NCI-H1694 treated with DMSO at 0.1 percent for 48 hours (cell line): Measurements from ENCODE around the gene GPM6B.

Source experiments
- DNase-seq: peaks from one replicate; lab custom pipeline; 2025; lab: John Stamatoyannopoulos, UW

GPM6B gene

GRCh38 chrX:13816643-13817627, at the start of gene GPM6B:
GPM6B (minus strand) TSS chrX:13817093; CDS start chrX:13816904, 189 bp downstream.
- no peak for DNase-seq

DNA sequence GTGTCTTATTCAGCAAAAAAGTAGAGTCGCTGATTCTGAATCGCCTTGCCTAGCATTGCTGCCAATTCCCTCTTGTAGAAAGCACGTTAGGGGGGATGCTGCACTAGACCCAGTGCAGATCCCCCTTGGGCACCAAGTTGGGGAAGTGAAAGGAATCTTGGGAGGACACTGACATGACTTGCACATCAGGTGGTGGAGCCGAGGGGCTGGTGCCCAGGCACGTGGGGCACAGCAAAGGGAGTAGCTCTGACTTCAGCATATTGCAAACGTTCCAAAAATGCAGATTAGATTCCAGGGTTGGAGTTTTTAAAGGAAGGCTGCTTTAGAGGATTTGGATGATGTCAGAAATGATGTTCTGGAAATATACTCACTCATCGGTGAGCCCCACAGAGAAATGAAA, 47.4 kb upstream of the GPM6B start:
- DNase-seq = no peak

DNA sequence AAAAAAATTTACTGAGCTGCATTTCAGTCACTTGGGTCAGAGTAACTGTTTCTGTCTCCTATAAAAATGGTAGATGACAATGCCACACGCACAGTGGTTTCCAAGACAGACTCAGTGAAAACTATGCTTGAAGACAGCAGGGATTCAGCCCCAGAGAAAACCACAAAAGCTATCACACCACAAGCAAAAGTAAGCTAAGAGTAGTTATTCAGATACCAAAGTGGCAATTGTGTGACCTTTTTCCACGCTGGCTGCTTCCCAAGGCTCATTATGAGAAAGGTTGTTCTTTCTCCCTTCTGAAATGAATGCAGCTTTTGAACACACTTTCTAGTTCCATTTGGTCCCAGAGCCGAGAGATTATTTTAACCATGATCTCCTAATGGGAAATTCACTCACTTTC, 46.4 kb upstream of the GPM6B start:
- DNase-seq = no peak

DNA sequence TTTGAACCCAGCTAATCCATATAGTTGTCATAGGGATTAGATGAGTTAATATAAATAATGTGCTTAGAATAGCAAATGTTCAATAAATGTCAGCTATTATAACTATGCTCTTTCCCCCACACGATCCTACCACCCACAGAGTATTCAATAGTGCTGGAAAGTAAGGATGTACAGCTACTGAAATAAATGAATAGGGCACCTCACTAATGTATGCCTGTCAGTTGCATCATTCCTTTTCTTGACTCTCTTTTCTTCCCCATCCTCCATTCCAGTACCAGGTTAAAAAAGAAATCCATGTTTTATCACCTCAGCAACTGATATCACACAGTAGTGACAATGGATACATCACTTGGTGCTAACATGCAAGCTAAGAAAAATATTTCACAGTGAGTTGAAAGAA, 42.8 kb upstream of the GPM6B start:
- DNase-seq = no peak

- no peak for DNase-seq
Measured at GRCh38 chrX:13857804-13858203, 40.9 kb upstream of the GPM6B start.

- DNase-seq = no peak
Measured at GRCh38 chrX:13855689-13856450, 39.0 kb upstream of the GPM6B start.

- no peak for DNase-seq
Measured at GRCh38 chrX:13854003-13854402, 37.1 kb upstream of the GPM6B start.

GRCh38 chrX:13852001-13852695, 35.3 kb upstream of the GPM6B start:
- no peak for DNase-seq

GRCh38 chrX:13845721-13846378, 29.0 kb upstream of the GPM6B start:
- DNase-seq = no peak

GRCh38 chrX:13843150-13843721, 26.3 kb upstream of the GPM6B start:
- no peak for DNase-seq

- no peak for DNase-seq
Measured at GRCh38 chrX:13840121-13840520, 23.2 kb upstream of the GPM6B start.

- DNase-seq = no peak
Measured at GRCh38 chrX:13837290-13837745, 20.4 kb upstream of the GPM6B start.

GRCh38 chrX:13836575-13836974, 19.7 kb upstream of the GPM6B start:
- no peak for DNase-seq

DNA sequence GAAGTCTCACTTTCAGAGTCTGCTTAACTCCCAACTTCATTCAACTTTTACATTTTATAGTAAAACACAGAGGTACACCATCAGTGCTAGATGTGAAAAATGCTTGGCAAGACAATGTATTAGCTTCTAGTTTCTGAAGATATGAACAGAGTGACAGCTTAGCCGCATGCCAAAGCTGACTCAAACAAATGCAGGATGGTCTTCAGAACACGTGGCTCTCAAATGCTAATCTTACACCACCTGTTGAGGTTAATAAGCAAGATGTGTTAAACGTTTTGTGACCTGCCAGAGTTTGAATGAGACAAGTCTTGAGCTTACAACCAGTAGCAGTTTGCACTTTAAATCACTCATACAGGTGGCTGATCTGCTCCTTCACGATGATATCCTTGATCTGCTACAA, 18.9 kb upstream of the GPM6B start:
- no peak for DNase-seq

DNA sequence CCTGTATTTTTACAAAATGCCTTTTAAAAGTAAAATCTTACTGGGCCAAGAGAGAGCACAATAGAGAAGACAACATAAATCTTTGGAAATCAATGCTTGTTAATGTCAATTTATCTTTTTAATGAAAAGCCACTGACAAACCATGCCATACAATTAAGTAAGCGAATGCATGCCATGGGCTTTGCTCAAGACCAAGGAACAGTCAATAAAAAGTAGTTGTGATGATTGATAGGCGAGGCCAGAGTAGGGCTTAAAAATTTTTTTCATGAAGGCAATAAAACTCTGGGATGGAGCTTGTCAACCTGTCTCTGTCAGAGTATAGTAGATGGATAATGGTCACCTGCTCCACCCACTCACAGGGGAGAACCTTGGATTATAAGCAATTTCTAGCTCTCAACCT, 17.5 kb upstream of the GPM6B start:
- no peak for DNase-seq

- no peak for DNase-seq
Measured at GRCh38 chrX:13829983-13830382, 13.1 kb upstream of the GPM6B start.

DNA sequence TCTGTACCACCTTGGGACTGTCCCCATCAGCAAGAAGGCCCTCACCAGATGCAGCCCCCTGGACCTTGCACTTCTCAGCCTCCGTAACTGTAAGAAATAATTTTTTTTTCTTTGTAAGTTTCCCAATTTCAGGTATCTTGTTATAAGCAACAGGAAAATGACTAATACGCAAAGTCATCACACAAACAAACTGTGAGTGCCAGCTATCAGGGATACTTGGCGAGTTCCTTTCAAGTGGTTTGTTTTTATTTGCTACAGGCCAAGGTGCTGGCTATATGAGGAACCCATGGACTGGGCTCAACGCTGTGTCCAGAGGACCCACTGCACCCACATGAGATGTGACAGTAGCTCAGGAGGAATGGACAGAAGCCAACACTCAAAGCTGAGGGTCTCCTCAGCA, 11.5 kb upstream of the GPM6B start:
- no peak for DNase-seq

DNA sequence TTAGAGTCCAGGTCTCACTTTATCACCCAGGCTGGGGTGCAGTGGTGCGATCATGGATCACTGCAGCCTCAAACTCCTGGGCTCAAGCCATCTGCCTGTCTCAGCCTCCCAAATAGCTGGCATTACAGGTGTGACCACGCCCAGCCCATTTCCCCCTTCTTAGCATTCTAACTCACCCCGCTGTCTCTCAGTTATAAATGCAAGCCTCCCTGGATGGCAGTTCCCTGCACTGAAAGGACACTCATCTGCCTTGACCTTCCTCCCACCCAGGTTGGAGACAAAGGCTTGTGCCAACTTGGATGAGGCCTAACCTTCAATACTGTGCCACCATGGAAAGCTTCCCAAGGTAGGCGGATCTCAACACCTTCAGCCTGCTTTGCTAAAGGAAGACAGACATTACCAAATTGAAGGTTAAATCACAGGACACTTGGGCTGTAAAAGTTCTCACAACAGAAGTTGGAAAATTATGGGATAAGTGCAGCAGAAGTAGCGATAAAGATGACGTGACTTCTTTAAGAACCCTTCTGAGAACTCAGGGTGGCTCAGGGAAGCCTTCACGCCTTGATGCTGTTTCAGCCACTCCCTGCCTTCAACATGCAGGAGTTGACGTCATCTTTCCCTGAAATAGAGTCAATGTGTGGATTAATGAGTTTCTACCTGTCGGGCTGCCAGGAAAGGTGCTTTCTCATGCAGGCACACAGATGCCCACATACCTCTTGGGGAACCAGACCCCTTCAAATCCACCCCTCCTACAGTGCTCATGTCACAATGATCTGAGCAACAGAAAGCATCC, 10.6 kb upstream of the GPM6B start:
- no peak for DNase-seq

- DNase-seq = no peak
Measured at GRCh38 chrX:13826770-13827169, 9.9 kb upstream of the GPM6B start.

DNA sequence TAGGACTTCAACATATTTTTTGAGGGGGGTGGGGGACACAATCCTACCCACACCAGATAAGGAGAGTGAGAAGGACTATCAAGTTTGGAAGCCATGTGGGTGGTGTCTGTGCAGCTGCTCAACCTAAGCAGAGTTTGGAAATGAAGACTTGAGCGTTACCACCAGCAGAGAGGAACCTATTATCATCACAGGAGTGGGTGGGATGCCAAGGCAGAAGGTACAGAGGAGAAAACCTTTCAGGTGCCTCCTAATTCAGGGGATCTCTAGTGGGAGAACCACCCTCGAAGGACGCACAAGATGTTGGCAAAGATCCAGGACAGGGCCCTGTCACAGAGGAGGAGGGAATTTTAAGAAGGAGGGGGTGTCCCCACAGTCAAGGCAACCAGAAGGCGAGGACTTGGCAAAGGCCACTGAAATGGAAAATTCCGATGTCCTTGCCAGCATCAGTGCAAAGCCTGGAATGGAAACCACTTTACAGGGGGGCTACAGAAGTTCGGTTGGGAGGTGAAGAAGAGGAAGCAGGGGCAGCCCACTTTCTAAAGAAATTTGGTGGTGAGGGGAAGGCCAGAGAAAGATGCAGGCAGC, 8.4 kb upstream of the GPM6B start:
- no peak for DNase-seq
